Measurements from ENCODE around the gene KLF11.

The KLF11 gene

GRCh38 chr2:10048501-10049171 is 5.3 kb downstream of the KLF11 start:
- peak; percentile 68 for TF ChIP-seq CTCF (conservative IDR thresholded peaks at IDR 0.05; ENCODE audit: low read depth)
- peak overlapping the region; percentile 96 for H3K27ac ChIP-seq
- CTCF ChIA-PET = interaction anchor here (0.5 to 2.8 kb wide), 13 partner anchors 9 to 1163 kb away, joined by 3 to 13 read pairs (median 5); no protein-coding TSS in a partner anchor
- peak; percentile 36 for DNase-seq (ENCODE audit: low spot score)
- POLR2A ChIA-PET (ENCODE audit: low non-redundant PET) = no interaction called here

GRCh38 chr2:10052216-10052615 is 8.9 kb downstream of the KLF11 start:
- no peak for TF ChIP-seq CTCF (conservative IDR thresholded peaks at IDR 0.05; ENCODE audit: low read depth)
- DNase-seq (ENCODE audit: low spot score) = no peak
- CTCF ChIA-PET = interaction anchor here (0.6 kb wide), 1 partner anchor 382 kb away, joined by 6 read pairs; no protein-coding TSS in a partner anchor
- H3K27ac ChIP-seq = no peak overlapping the region
- POLR2A ChIA-PET (ENCODE audit: low non-redundant PET) = no interaction called here

GRCh38 chr2:10053351-10053750 is 10.0 kb downstream of the KLF11 start:
- ChIA-PET POLR2A (ENCODE audit: low non-redundant PET) (no interaction called here), CTCF (no interaction called here)
- no peak for TF ChIP-seq CTCF (conservative IDR thresholded peaks at IDR 0.05; ENCODE audit: low read depth)
- DNase-seq (ENCODE audit: low spot score) = no peak
- H3K27ac ChIP-seq = no peak overlapping the region

GRCh38 chr2:10054424-10054823 is 11.1 kb downstream of the KLF11 start:
- ChIA-PET POLR2A (ENCODE audit: low non-redundant PET) (no interaction called here), CTCF (interaction anchor here (0.8 kb wide), 1 partner anchor 367 kb away, joined by 4 read pairs; no protein-coding TSS in a partner anchor)
- H3K27ac ChIP-seq = no peak overlapping the region
- TF ChIP-seq CTCF (conservative IDR thresholded peaks at IDR 0.05; ENCODE audit: low read depth) = no peak
- DNase-seq (ENCODE audit: low spot score) = no peak

- CTCF ChIA-PET = interaction anchor here (0.8 kb wide), 1 partner anchor 366 kb away, joined by 4 read pairs; no protein-coding TSS in a partner anchor
Observed at GRCh38 chr2:10054976-10055375, 11.6 kb downstream of the KLF11 start.

GRCh38 chr2:10056439-10056838 is 13.1 kb downstream of the KLF11 start:
- no peak for DNase-seq (ENCODE audit: low spot score)
- no peak for TF ChIP-seq CTCF (conservative IDR thresholded peaks at IDR 0.05; ENCODE audit: low read depth)
- CTCF ChIA-PET = interaction anchor here (0.7 to 2.5 kb wide), 4 partner anchors 8 to 274 kb away, joined by 3 to 13 read pairs (median 4); no protein-coding TSS in a partner anchor
- POLR2A ChIA-PET (ENCODE audit: low non-redundant PET) = no interaction called here
- H3K27ac ChIP-seq = peak overlapping the region; percentile 89

More at GRCh38 chr2:10054976-10055375, 11.6 kb downstream of the KLF11 start:
- POLR2A ChIA-PET (ENCODE audit: low non-redundant PET) = no interaction called here
- H3K27ac ChIP-seq = no peak overlapping the region
- DNase-seq (ENCODE audit: low spot score) = no peak
- TF ChIP-seq CTCF (conservative IDR thresholded peaks at IDR 0.05; ENCODE audit: low read depth) = no peak

Measured in RWPE1 (cell line).